ENCODE measurements around the gene MAEA.

Gene MAEA

DNA sequence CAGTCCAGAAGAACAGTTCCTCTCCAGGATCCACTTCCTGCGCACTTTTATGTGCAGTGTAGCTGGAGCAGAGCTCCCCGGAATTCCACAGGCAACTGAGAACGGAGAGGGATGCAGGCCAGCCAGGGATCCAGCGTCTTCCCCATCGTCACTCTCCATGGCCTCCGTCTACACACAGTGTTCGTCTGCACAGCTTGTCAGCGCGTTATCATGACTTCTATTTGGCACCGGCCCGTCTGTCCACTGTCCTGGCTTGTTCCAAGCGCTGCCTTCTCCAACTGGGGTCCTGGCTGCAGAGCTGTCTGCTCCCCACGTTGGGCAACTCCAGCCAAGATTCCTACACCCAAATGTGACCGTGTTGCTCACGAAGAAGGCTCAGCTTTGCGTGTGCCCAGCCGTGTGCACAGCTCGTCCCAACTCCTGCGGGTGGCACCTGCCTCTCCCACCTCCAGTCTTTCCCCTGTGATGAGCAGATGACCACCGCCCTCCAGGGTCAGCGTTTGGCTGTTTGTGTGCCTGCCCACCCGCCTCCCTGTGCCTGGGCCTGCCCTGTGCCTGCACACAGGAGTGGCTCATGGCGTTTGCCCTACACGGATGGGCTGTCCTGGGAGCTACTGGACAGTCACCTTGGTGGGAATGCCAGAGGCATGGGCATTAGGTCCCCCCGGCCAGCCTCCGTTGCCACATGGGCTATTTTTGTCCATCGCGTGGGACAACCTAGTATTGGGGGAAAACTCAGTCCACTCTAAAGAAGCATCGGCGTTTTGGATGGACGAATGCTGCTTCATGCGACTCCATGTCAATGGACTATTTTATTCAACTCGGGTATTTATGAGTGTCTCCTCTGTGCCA is 38.5 kb upstream of the MAEA start:
- H3K4me1 ChIP-seq (ENCODE audit: control insufficient read depth, insufficient read depth, low read length, unreplicated experiment): peaks cover 17% of the 10 kb centered on the region
- H2AFZ ChIP-seq (ENCODE audit: low read length, unreplicated experiment): no peak overlapping the region
- no peak overlapping the region for H3K27ac ChIP-seq (ENCODE audit: low read depth, low read length)
- peaks cover 37% of the 10 kb centered on the region for H3K79me2 ChIP-seq (ENCODE audit: control insufficient read depth, insufficient read depth, low read length, unreplicated experiment)
- H3K36me3 ChIP-seq (ENCODE audit: insufficient read depth, low read length): peaks cover 30% of the 10 kb centered on the region
- no peaks in the 10 kb centered on the region for H3K27me3 ChIP-seq (ENCODE audit: insufficient read depth, low read length)
- peak overlapping the region; percentile 81 for H3K4me3 ChIP-seq (ENCODE audit: low read depth, low read length)

DNA sequence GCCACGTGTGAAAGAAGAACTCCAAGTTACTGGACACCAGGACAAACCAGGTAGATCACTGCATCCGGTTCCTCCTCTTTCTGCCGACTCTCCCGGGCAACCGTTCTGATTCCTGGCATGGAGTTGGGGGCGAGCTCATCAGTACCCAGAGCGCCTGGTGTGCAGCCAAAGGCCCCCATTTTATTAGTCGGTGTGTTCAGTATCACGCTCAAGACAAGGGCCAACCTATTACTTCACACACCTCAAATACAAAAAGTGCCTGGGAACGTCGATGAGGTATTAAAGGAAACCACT is 38.0 kb upstream of the MAEA start:
- peaks cover 11% of the 10 kb centered on the region for H3K4me1 ChIP-seq (ENCODE audit: control insufficient read depth, insufficient read depth, low read length, unreplicated experiment)
- H3K79me2 ChIP-seq (ENCODE audit: control insufficient read depth, insufficient read depth, low read length, unreplicated experiment): peaks cover 31% of the 10 kb centered on the region
- H3K36me3 ChIP-seq (ENCODE audit: insufficient read depth, low read length): peaks cover 30% of the 10 kb centered on the region
- H2AFZ ChIP-seq (ENCODE audit: low read length, unreplicated experiment): no peak overlapping the region
- H3K4me3 ChIP-seq (ENCODE audit: low read depth, low read length): no peak overlapping the region
- no peaks in the 10 kb centered on the region for H3K27me3 ChIP-seq (ENCODE audit: insufficient read depth, low read length)
- H3K27ac ChIP-seq (ENCODE audit: low read depth, low read length): no peak overlapping the region

DNA sequence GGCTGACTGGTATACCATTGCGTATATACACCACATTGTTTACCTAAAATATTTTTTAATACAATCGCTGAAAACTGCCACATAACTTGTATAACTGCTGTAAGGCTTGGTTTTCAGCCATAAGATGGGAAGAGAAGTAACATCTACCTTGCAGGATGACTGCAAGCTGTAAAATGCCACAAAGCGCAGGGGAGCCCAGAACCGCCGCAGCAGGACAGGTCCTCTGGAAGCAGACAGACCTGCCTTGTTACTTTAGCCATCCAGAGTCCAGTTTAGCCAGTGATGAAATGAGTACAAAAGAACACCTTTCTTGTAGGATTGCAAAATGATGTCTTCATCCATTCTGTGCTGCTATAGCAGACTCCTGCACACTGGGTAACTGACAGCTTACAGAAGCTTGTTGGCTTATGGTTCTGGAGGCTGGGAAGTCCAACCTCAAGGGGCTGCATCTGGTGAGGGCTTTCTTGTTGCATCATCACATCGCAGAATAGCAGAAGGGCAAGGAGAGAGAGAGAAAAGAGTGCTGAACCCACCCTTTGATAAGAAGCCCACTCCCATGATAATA is 36.7 kb upstream of the MAEA start:
- H3K79me2 ChIP-seq (ENCODE audit: control insufficient read depth, insufficient read depth, low read length, unreplicated experiment): peaks cover 18% of the 10 kb centered on the region
- no peak overlapping the region for H2AFZ ChIP-seq (ENCODE audit: low read length, unreplicated experiment)
- H3K4me3 ChIP-seq (ENCODE audit: low read depth, low read length): no peak overlapping the region
- peaks cover 7% of the 10 kb centered on the region for H3K4me1 ChIP-seq (ENCODE audit: control insufficient read depth, insufficient read depth, low read length, unreplicated experiment)
- H3K27ac ChIP-seq (ENCODE audit: low read depth, low read length): no peak overlapping the region
- H3K36me3 ChIP-seq (ENCODE audit: insufficient read depth, low read length): peaks cover 30% of the 10 kb centered on the region
- no peaks in the 10 kb centered on the region for H3K27me3 ChIP-seq (ENCODE audit: insufficient read depth, low read length)

DNA sequence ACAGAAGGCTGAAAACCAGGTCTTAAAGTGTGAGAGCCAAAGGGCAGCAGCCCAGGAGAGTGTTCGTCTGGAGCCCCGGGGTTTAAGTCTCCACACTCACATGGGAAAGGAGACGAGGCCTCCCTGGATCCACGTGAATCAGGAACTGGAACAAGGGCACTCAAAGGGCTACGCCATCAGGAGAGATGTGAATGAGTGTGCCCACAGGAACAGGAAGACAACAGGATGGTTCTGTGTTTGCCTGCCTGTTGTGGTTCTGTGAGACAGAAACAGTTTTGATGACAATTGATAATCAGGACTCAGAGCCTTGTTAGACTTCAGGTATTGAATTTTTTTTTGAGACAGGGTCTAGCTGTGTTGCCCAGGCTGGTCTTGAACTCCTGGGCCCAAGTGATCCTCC is 35.9 kb upstream of the MAEA start:
- Histone ChIP-seq H3K79me2 (ENCODE audit: control insufficient read depth, insufficient read depth, low read length, unreplicated experiment) (peaks cover 18% of the 10 kb centered on the region), H3K4me1 (ENCODE audit: control insufficient read depth, insufficient read depth, low read length, unreplicated experiment) (peaks cover 7% of the 10 kb centered on the region), H3K27me3 (ENCODE audit: insufficient read depth, low read length) (no peaks in the 10 kb centered on the region), H2AFZ (ENCODE audit: low read length, unreplicated experiment) (no peak overlapping the region), H3K27ac (ENCODE audit: low read depth, low read length) (no peak overlapping the region), H3K4me3 (ENCODE audit: low read depth, low read length) (no peak overlapping the region), H3K36me3 (ENCODE audit: insufficient read depth, low read length) (peaks cover 30% of the 10 kb centered on the region)

DNA sequence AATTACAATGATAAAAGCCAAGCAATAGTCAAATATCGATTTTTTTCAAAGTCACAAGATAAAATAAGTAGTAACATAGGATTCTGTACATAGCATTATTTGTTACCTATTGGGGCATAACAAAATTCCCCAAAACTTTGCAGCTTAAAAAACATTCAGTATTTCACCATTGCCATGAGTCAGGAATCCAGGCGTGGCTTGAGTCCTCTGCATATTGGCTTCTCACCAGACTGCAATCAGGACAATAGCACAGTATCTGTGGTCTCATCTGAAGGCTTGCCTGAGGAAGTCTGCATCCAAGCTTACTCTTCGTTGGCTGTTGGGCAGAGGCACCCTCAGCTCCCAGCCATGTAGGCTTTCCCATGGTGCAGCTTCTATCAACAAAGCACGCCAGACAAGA is 34.5 kb upstream of the MAEA start:
- H2AFZ ChIP-seq (ENCODE audit: low read length, unreplicated experiment): no peak overlapping the region
- H3K4me1 ChIP-seq (ENCODE audit: control insufficient read depth, insufficient read depth, low read length, unreplicated experiment): peaks cover 6% of the 10 kb centered on the region
- H3K36me3 ChIP-seq (ENCODE audit: insufficient read depth, low read length): peaks cover 30% of the 10 kb centered on the region
- H3K27me3 ChIP-seq (ENCODE audit: insufficient read depth, low read length): no peaks in the 10 kb centered on the region
- no peak overlapping the region for H3K4me3 ChIP-seq (ENCODE audit: low read depth, low read length)
- peaks cover 16% of the 10 kb centered on the region for H3K79me2 ChIP-seq (ENCODE audit: control insufficient read depth, insufficient read depth, low read length, unreplicated experiment)
- H3K27ac ChIP-seq (ENCODE audit: low read depth, low read length): no peak overlapping the region

DNA sequence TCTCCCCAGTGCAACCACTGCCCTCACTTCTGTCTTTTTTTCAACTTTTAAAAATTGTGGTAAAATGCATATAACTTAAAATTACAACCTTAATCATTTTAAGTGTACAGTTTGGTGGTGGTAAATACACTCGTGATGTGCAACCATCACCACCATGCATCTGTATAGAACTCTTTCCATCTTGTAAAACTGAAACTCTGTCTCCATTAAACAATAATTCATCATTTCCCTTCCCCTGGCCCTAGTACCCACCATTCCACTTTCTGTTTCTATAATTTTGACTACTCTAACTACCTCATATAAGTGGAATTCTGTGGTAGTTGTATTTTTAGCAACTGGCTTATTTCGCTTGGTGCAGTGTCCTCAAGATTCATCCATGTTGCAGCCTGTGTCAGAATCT is 34.0 kb upstream of the MAEA start:
- Histone ChIP-seq H3K4me1 (ENCODE audit: control insufficient read depth, insufficient read depth, low read length, unreplicated experiment) (peaks cover under 1% of the 10 kb centered on the region), H3K4me3 (ENCODE audit: low read depth, low read length) (no peak overlapping the region), H3K27me3 (ENCODE audit: insufficient read depth, low read length) (no peaks in the 10 kb centered on the region), H3K36me3 (ENCODE audit: insufficient read depth, low read length) (peaks cover 27% of the 10 kb centered on the region), H2AFZ (ENCODE audit: low read length, unreplicated experiment) (no peak overlapping the region), H3K27ac (ENCODE audit: low read depth, low read length) (no peak overlapping the region), H3K79me2 (ENCODE audit: control insufficient read depth, insufficient read depth, low read length, unreplicated experiment) (peaks cover 10% of the 10 kb centered on the region)

DNA sequence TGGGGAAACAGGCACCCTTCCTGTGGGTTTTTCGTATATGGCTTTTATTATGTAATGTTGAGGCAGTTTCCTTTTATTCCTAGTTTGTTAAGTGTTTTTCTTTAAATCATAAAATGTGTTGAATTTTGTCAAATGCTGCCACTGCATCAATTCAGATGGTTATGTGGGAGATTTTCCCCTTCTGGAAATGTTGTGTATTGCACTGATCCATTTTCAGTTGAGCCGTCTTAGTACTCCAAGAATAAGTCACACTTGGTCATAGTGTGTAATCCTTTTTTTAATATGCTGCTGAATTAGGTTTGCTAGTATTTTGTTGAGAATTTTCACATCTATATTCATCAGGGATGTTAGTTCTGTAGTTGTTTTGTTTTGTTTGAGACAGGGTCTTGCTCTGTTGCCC is 31.2 kb upstream of the MAEA start:
- H3K79me2 ChIP-seq (ENCODE audit: control insufficient read depth, insufficient read depth, low read length, unreplicated experiment): no peaks in the 10 kb centered on the region
- no peak overlapping the region for H3K27ac ChIP-seq (ENCODE audit: low read depth, low read length)
- no peak overlapping the region for H3K4me3 ChIP-seq (ENCODE audit: low read depth, low read length)
- no peaks in the 10 kb centered on the region for H3K4me1 ChIP-seq (ENCODE audit: control insufficient read depth, insufficient read depth, low read length, unreplicated experiment)
- H3K27me3 ChIP-seq (ENCODE audit: insufficient read depth, low read length): no peaks in the 10 kb centered on the region
- peaks cover 4% of the 10 kb centered on the region; the same call in 1 of the 2 replicates for H3K36me3 ChIP-seq (ENCODE audit: insufficient read depth, low read length)
- no peak overlapping the region for H2AFZ ChIP-seq (ENCODE audit: low read length, unreplicated experiment)

DNA sequence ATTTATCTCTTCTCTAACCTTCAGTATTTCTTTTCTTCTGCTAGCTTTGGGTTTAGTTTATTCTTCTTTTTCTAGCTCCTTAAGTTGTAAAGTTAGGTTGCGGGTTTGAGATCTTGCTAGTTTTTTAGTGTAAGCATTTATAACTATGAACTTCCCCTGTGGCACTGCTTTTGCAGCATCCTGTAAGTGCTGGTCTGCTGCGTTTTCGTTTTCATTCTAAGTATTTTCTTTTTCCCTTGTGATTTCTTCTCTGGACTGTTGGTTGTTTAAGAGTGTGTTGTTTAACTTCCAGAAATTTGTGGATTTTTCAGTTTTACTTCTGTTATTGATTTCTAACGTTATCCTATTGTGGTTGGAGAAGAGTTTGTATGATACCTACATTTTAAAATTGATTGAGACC is 29.7 kb upstream of the MAEA start:
- H3K27ac ChIP-seq (ENCODE audit: low read depth, low read length): no peak overlapping the region
- no peak overlapping the region for H2AFZ ChIP-seq (ENCODE audit: low read length, unreplicated experiment)
- no peaks in the 10 kb centered on the region for H3K4me1 ChIP-seq (ENCODE audit: control insufficient read depth, insufficient read depth, low read length, unreplicated experiment)
- no peaks in the 10 kb centered on the region for H3K36me3 ChIP-seq (ENCODE audit: insufficient read depth, low read length)
- no peaks in the 10 kb centered on the region for H3K27me3 ChIP-seq (ENCODE audit: insufficient read depth, low read length)
- no peak overlapping the region for H3K4me3 ChIP-seq (ENCODE audit: low read depth, low read length)
- no peaks in the 10 kb centered on the region for H3K79me2 ChIP-seq (ENCODE audit: control insufficient read depth, insufficient read depth, low read length, unreplicated experiment)

DNA sequence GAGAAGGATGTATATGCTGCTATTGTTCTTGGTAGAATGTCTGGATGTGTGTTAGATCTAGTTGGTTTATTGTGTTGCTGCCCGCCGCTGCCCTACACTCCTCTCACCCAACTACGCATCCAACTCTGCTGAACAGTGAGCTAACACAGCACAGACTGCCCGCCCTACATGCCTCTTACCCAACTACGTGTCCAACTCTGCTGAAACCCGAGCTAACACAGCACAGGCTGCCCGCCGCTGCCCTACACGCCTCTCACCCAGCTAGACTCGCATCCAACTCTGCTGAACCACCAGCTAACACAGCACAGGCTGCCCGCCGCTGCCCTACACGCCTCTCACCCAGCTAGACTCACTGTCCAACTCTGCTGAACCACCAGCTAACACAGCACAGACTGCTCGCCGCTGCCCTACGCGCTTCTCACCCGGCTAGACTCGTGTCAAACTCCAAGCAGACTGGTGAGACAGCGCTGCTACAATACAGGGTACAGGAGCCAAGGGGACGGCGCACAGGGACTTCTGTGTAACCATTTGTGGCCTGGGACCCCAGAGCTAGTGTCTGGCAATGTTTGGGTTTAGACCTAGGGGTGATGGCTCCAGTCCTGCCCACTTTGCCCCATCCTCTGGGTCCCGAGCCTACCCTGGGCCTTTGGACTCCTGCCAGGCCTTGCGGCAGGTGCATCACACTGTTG is 29.1 kb upstream of the MAEA start:
- H3K27me3 ChIP-seq (ENCODE audit: insufficient read depth, low read length): no peaks in the 10 kb centered on the region
- no peaks in the 10 kb centered on the region for H3K4me1 ChIP-seq (ENCODE audit: control insufficient read depth, insufficient read depth, low read length, unreplicated experiment)
- H3K27ac ChIP-seq (ENCODE audit: low read depth, low read length): no peak overlapping the region
- no peaks in the 10 kb centered on the region for H3K79me2 ChIP-seq (ENCODE audit: control insufficient read depth, insufficient read depth, low read length, unreplicated experiment)
- no peaks in the 10 kb centered on the region for H3K36me3 ChIP-seq (ENCODE audit: insufficient read depth, low read length)
- no peak overlapping the region for H3K4me3 ChIP-seq (ENCODE audit: low read depth, low read length)
- no peak overlapping the region for H2AFZ ChIP-seq (ENCODE audit: low read length, unreplicated experiment)

DNA sequence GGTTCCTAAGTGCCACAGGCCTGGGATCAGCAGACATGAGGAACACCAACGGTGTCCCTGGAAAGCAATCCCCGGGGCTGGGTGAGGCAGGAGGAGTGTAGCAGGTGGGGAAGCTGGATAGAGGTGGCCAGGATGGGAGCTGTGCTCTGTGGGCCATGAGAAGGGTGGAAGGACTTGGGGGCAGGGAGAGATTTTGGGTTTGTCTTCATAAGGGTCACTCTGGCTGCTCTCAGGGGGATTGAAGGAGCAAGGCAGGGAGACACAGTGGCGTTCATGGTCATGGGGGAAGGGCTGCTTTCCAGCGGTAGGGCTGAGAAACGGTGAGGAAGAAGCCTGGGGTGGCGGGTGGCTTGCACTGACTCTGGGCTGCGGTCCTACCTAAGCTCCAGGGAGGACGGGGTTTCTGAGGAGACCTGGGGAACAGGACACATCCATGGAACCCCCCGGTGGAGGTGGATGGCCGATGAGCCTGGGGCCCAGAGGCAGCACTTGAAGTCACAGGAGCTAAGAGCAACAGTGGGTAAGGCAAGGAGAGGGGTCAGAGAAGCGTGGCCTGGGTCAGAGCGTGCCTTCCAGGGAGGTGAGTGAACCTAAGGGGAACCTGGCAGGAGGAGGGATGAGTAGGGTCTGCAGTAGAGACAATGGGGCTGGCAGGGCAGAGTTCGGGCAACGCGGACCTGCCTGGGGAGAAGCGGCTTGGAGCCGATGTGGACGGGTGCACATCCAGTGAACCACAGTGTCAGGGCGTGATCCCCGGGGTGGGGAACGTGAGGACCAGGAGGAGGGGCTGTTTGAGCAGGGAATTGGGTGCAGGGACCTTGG is 28.4 kb upstream of the MAEA start:
- Histone ChIP-seq H3K79me2 (ENCODE audit: control insufficient read depth, insufficient read depth, low read length, unreplicated experiment) (no peaks in the 10 kb centered on the region), H3K4me1 (ENCODE audit: control insufficient read depth, insufficient read depth, low read length, unreplicated experiment) (no peaks in the 10 kb centered on the region), H3K27me3 (ENCODE audit: insufficient read depth, low read length) (no peaks in the 10 kb centered on the region), H3K36me3 (ENCODE audit: insufficient read depth, low read length) (no peaks in the 10 kb centered on the region), H2AFZ (ENCODE audit: low read length, unreplicated experiment) (no peak overlapping the region), H3K4me3 (ENCODE audit: low read depth, low read length) (no peak overlapping the region), H3K27ac (ENCODE audit: low read depth, low read length) (no peak overlapping the region)

Data from ACC112 (cell line).